ENCODE results near the gene TTC6. TPM values are rescaled to one million over a fixed set of nuclear protein-coding genes. Genes with fewer than 3 reads are reported as not detected.

TTC6 gene
- polyA plus RNA-seq, 1 donor from 2014 or later, result not detected

DNA sequence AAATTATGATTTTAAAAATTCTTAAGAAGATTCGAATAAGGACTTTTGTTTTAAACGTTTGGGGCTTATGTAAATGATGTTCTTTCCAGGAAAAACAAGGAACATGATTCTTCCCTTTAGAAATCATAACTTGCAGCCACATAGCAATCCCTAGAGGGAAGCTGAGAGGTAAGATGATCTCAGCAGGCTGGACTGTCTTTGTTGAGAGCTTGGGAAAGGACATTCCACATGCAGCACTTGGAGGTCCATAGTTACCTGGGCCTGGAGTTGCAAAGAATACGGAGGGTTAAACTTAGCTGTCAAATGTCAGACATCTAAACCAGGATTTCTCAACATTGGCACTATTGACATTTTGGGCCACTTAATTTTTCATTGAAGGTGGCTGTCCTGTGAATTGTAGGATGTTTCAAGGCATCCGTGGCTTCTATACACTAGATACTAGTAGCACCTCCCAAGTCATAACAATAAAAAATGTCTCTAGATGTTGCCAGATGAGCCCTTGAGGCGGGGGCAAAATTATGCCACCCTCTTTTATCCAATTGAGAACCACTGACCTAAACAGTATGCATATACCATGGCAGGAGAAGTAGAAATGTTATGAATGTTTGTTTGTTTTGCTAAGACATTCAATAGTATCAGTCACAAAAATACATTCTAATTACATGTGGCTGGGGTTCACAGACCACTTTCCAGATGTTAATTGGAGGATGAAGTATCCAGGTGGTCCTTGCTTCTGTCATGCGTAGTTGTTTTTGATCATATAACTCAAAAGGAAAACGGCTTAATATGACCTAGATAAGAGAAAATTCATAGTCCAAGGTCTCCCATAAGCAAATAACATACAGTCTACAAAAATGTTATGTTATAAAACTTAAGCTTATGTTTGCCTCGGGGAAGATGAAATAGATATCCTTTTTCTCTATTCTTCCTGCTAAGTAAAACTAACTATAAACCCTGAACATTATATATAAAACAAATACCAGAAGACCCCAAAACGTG, 30.5 kb downstream of the TTC6 start:
- Histone ChIP-seq H3K4me2 (ENCODE audit: low read length) (no peak overlapping the region), H3K9ac (ENCODE audit: low read length) (no peak overlapping the region), H3K9me3 (ENCODE audit: low read length) (no peaks in the 10 kb centered on the region), H3K79me2 (replicated peaks; ENCODE audit: insufficient read depth, low read length) (no peaks in the 10 kb centered on the region), H3K4me3 (ENCODE audit: low read length) (no peak overlapping the region), H2AFZ (ENCODE audit: low read depth, low read length) (no peak overlapping the region), H3K27me3 (ENCODE audit: insufficient read depth, low read depth, low read length) (peaks cover 31% of the 10 kb centered on the region), H3K36me3 (ENCODE audit: insufficient read depth, low read length) (no peaks in the 10 kb centered on the region), H3F3A (ENCODE audit: insufficient read depth, low read length, poor library complexity, severe bottlenecking) (no peaks in the 10 kb centered on the region), H4K20me1 (ENCODE audit: insufficient read depth) (no peaks in the 10 kb centered on the region), H3K9me2 (ENCODE audit: insufficient read depth, low read length) (no peaks in the 10 kb centered on the region), H3K27ac (ENCODE audit: low read length) (no peak overlapping the region)
- TF ChIP-seq MXI1 (conservative IDR thresholded peaks at IDR 0.05; ENCODE audit: poor library complexity, severe bottlenecking) (no peak), POLR2AphosphoS5 (IDR thresholded peaks at IDR 0.05) (no peak), RAD21 (conservative IDR thresholded peaks at IDR 0.05) (no peak), EZH2 (IDR thresholded peaks at IDR 0.05; ENCODE audit: borderline replicate concordance, insufficient read depth, low read length, poor library complexity, severe bottlenecking) (no peak), SMC3 (conservative IDR thresholded peaks at IDR 0.05; ENCODE audit: poor library complexity) (no peak), EP300 (conservative IDR thresholded peaks at IDR 0.05; ENCODE audit: poor library complexity, severe bottlenecking) (no peak), TAF1 (IDR thresholded peaks at IDR 0.05; ENCODE audit: low read depth) (no peak)
- TF ChIP-seq, protein P1, sequence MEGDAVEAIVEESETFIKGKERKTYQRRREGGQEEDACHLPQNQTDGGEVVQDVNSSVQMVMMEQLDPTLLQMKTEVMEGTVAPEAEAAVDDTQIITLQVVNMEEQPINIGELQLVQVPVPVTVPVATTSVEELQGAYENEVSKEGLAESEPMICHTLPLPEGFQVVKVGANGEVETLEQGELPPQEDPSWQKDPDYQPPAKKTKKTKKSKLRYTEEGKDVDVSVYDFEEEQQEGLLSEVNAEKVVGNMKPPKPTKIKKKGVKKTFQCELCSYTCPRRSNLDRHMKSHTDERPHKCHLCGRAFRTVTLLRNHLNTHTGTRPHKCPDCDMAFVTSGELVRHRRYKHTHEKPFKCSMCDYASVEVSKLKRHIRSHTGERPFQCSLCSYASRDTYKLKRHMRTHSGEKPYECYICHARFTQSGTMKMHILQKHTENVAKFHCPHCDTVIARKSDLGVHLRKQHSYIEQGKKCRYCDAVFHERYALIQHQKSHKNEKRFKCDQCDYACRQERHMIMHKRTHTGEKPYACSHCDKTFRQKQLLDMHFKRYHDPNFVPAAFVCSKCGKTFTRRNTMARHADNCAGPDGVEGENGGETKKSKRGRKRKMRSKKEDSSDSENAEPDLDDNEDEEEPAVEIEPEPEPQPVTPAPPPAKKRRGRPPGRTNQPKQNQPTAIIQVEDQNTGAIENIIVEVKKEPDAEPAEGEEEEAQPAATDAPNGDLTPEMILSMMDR (IDR thresholded peaks at IDR 0.05; ENCODE audit: poor library complexity, severe bottlenecking), result no peak
- TF ChIP-seq, protein P2, sequence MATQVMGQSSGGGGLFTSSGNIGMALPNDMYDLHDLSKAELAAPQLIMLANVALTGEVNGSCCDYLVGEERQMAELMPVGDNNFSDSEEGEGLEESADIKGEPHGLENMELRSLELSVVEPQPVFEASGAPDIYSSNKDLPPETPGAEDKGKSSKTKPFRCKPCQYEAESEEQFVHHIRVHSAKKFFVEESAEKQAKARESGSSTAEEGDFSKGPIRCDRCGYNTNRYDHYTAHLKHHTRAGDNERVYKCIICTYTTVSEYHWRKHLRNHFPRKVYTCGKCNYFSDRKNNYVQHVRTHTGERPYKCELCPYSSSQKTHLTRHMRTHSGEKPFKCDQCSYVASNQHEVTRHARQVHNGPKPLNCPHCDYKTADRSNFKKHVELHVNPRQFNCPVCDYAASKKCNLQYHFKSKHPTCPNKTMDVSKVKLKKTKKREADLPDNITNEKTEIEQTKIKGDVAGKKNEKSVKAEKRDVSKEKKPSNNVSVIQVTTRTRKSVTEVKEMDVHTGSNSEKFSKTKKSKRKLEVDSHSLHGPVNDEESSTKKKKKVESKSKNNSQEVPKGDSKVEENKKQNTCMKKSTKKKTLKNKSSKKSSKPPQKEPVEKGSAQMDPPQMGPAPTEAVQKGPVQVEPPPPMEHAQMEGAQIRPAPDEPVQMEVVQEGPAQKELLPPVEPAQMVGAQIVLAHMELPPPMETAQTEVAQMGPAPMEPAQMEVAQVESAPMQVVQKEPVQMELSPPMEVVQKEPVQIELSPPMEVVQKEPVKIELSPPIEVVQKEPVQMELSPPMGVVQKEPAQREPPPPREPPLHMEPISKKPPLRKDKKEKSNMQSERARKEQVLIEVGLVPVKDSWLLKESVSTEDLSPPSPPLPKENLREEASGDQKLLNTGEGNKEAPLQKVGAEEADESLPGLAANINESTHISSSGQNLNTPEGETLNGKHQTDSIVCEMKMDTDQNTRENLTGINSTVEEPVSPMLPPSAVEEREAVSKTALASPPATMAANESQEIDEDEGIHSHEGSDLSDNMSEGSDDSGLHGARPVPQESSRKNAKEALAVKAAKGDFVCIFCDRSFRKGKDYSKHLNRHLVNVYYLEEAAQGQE (IDR thresholded peaks at IDR 0.05; ENCODE audit: borderline replicate concordance), result no peak

DNA sequence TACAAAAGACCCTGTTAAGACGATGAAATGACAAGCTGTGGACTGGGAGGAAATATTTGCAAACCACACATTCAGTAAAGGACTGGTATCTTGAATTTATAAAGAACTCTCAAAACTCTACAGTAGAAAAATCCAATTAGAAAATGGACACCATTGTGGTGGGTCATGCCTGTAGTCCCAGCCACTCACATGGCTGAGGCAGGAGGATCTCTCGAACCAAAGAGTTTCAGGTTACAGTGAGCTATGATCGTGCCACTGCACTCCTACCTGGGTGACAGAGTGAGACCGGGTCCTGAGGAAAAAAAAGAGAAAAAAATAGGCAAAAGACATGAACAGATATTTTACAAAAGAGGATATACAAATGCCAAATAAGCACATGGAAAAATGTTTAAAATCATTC, 41.9 kb downstream of the TTC6 start:
- Histone ChIP-seq H3K4me2 (ENCODE audit: low read length) (no peak overlapping the region), H3K9ac (ENCODE audit: low read length) (no peak overlapping the region), H3K9me2 (ENCODE audit: insufficient read depth, low read length) (no peaks in the 10 kb centered on the region), H3K27ac (ENCODE audit: low read length) (no peak overlapping the region), H3F3A (ENCODE audit: insufficient read depth, low read length, poor library complexity, severe bottlenecking) (no peaks in the 10 kb centered on the region), H4K20me1 (ENCODE audit: insufficient read depth) (no peaks in the 10 kb centered on the region), H3K36me3 (ENCODE audit: insufficient read depth, low read length) (no peaks in the 10 kb centered on the region), H2AFZ (ENCODE audit: low read depth, low read length) (no peak overlapping the region), H3K27me3 (ENCODE audit: insufficient read depth, low read depth, low read length) (no peaks in the 10 kb centered on the region), H3K4me3 (ENCODE audit: low read length) (no peak overlapping the region), H3K79me2 (replicated peaks; ENCODE audit: insufficient read depth, low read length) (no peaks in the 10 kb centered on the region), H3K9me3 (ENCODE audit: low read length) (no peaks in the 10 kb centered on the region)
- TF ChIP-seq, protein P2 (IDR thresholded peaks at IDR 0.05; ENCODE audit: borderline replicate concordance), result no peak
- no peak for TF ChIP-seq RAD21 (conservative IDR thresholded peaks at IDR 0.05)
- TF ChIP-seq, protein P1 (IDR thresholded peaks at IDR 0.05; ENCODE audit: poor library complexity, severe bottlenecking), result no peak
- TF ChIP-seq SMC3 (conservative IDR thresholded peaks at IDR 0.05; ENCODE audit: poor library complexity), result no peak
- no peak for TF ChIP-seq EZH2 (IDR thresholded peaks at IDR 0.05; ENCODE audit: borderline replicate concordance, insufficient read depth, low read length, poor library complexity, severe bottlenecking)
- TF ChIP-seq MXI1 (conservative IDR thresholded peaks at IDR 0.05; ENCODE audit: poor library complexity, severe bottlenecking), result no peak
- TF ChIP-seq EP300 (conservative IDR thresholded peaks at IDR 0.05; ENCODE audit: poor library complexity, severe bottlenecking), result no peak
- no peak for TF ChIP-seq TAF1 (IDR thresholded peaks at IDR 0.05; ENCODE audit: low read depth)

Data from neural cell (in vitro differentiated cells).